Measurements from ENCODE around the gene ZGRF1. TPM values are rescaled to one million over a fixed set of nuclear protein-coding genes. Genes with fewer than 3 reads are reported as not detected.
A peak's percentile ranks its signal among the peaks of the same experiment; 100 is the strongest.

Gene ZGRF1
- total RNA-seq, result 14.0 and 14.4 TPM in 2 replicates
- 1.7 and 2.4 TPM in 2 replicates for polyA plus RNA-seq
- 2.3 and 2.6 TPM in 2 replicates for polyA plus RNA-seq (2011; cell fraction: cytosol; rRNA removed)
- 15.7 and 28.4 TPM in 2 replicates for polyA plus RNA-seq (2011; cell fraction: nucleus; rRNA removed)
- polyA plus RNA-seq (2012), result 2.7 and 5.7 TPM in 2 replicates
- 4.0 and 5.0 TPM in 2 replicates for polyA minus RNA-seq
- 4.7 TPM for polyA minus RNA-seq (2011; cell fraction: cytosol; rRNA and poly(A)+ RNA removed)
- polyA minus RNA-seq (2011; cell fraction: nucleus; rRNA and poly(A)+ RNA removed), result 10.1 and 21.3 TPM in 2 replicates
- Bru-seq, nascent RNA, result percentile 61 among the genes with signal in this experiment
- percentile 54 among the genes with signal in this experiment for BruChase-seq, experiment 1, labeled RNA remaining after a 6-hour chase
- BruChase-seq, experiment 2, labeled RNA remaining after a 2-hour chase, result percentile 63 among the genes with signal in this experiment
- long read RNA-seq, partial matches to known transcripts, result 1 of 9 reads
- long read RNA-seq, other reads (novel, unspliced or antisense), result 8 of 9 reads

- FAIRE-seq, result peak; percentile 88
- no peaks in the 10 kb centered on the region for H3K36me3 ChIP-seq (ENCODE audit: control insufficient read depth in 2 of 2, extremely low read depth in 1 of 2, insufficient read depth in 2 of 2, low read length in 2 of 2)
- peaks cover 25% of the 10 kb centered on the region for H3K79me2 ChIP-seq (ENCODE audit: control insufficient read depth, insufficient read depth, low read length)
- peak within 1 kb of the TSS; percentile 67 for H2AFZ ChIP-seq (ENCODE audit: low read depth, low read length)
- no peaks in the 10 kb centered on the region for H4K20me1 ChIP-seq (replicated peaks; ENCODE audit: control insufficient read depth, extremely low read depth, insufficient read depth, low read length)
- no peaks in the 10 kb centered on the region for H3K9me3 ChIP-seq (replicated peaks; ENCODE audit: control insufficient read depth, insufficient read depth, low read length)
- H3K9ac ChIP-seq (replicated peaks; ENCODE audit: extremely low read depth, insufficient read depth, low read length), result peak within 1 kb of the TSS; percentile 92
- intact Hi-C loops (cut with micrococcal nuclease), result loop anchor here (1.0 to 5.0 kb wide), 4 partner anchors 68 to 554 kb away; partner anchors contain the start of gene AP1AR
- peak; percentile 99 for DNase-seq (ENCODE audit: low read depth, low spot score)
- no peak for TF ChIP-seq FOS (IDR thresholded peaks at IDR 0.05; ENCODE audit: borderline replicate concordance, insufficient read depth, low read length)
- TF ChIP-seq MYC (IDR thresholded peaks at IDR 0.05; ENCODE audit: low read depth, low read length), result peak; percentile 20
- peak; percentile 64 for TF ChIP-seq JUN (IDR thresholded peaks at IDR 0.05; ENCODE audit: borderline replicate concordance, insufficient read depth, insufficient read length, low read depth)
- TF ChIP-seq MAX (IDR thresholded peaks at IDR 0.05; ENCODE audit: insufficient read depth, insufficient read length), result peak; percentile 46
- TF ChIP-seq GATA2 (IDR thresholded peaks at IDR 0.05; ENCODE audit: insufficient read depth, insufficient read length, low read depth, low read length), result no peak
- TF ChIP-seq POLR2A (IDR thresholded peaks at IDR 0.05; ENCODE audit: low read depth, low read length), result no peak
- TF ChIP-seq CTCF (IDR thresholded peaks at IDR 0.05; ENCODE audit: extremely low read depth in 1 of 2, insufficient read depth in 1 of 2, low read depth in 1 of 2, low read length in 2 of 2), result peak; percentile 84 to 88
- no peak for TF ChIP-seq POLR2AphosphoS5 (IDR thresholded peaks at IDR 0.05; ENCODE audit: insufficient read depth, low read depth, low read length)
- TF ChIP-seq EZH2 (IDR thresholded peaks at IDR 0.05; ENCODE audit: borderline replicate concordance, low read depth, low read length, severe bottlenecking), result no peak
- H3K27ac ChIP-seq (ENCODE audit: insufficient read depth, low read depth, low read length), result peak within 1 kb of the TSS; percentile 91
- peak within 1 kb of the TSS; percentile 89 for H3K4me2 ChIP-seq (ENCODE audit: insufficient read depth, low read length)
- BruUV-seq (replicated peaks), result TSS peak; percentile 60
- H3K27me3 ChIP-seq (ENCODE audit: control insufficient read depth in 2 of 2, insufficient read depth in 2 of 2, low read length in 2 of 2), result no peaks in the 10 kb centered on the region
- peaks cover 16% of the 10 kb centered on the region for H3K4me1 ChIP-seq (ENCODE audit: control insufficient read depth, extremely low read depth, insufficient read depth, low read length)
- dilution Hi-C loops (cut with MboI; ENCODE audit: extremely low pct_ligation_motif_present, low sequenced_read_pairs), result no loop called here
- POLR2A ChIA-PET, result no interaction called here
- H3K9me1 ChIP-seq (replicated peaks; ENCODE audit: control insufficient read depth, extremely low read depth, insufficient read depth, low read length), result no peaks in the 10 kb centered on the region
- peak within 1 kb of the TSS; percentile 85 to 97 (median 96) for H3K4me3 ChIP-seq (replicated peaks in 1 of 3; ENCODE audit: insufficient read depth in 1 of 3, low read depth in 1 of 3, low read length in 3 of 3)
- CTCF ChIA-PET, result interaction anchor here (0.6 to 1.0 kb wide), 3 partner anchors 12 to 340 kb away, joined by 3 read pairs; partner anchors contain the start of gene ALPK1
Observed at GRCh38 chr4:112636688-112637551, at the start of gene ZGRF1, which contains the start of gene LARP7. Gene ZGRF1, minus strand, starts transcription at chr4:112636909. Its CDS starts 3,733 bp downstream, at chr4:112633176. Gene LARP7, plus strand, starts transcription at chr4:112637143. Its CDS starts 7,527 bp downstream, at chr4:112644670.

All from endothelial cell of umbilical vein (primary cell).